Measurements from ENCODE around the gene LPGAT1.
"Not testable (repeated sequence)": the region's sequence is repeated elsewhere in the genome, so short reads cannot be mapped to it uniquely, and the experiment has no call there.

The LPGAT1 gene, protein sequence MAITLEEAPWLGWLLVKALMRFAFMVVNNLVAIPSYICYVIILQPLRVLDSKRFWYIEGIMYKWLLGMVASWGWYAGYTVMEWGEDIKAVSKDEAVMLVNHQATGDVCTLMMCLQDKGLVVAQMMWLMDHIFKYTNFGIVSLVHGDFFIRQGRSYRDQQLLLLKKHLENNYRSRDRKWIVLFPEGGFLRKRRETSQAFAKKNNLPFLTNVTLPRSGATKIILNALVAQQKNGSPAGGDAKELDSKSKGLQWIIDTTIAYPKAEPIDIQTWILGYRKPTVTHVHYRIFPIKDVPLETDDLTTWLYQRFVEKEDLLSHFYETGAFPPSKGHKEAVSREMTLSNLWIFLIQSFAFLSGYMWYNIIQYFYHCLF

DNA sequence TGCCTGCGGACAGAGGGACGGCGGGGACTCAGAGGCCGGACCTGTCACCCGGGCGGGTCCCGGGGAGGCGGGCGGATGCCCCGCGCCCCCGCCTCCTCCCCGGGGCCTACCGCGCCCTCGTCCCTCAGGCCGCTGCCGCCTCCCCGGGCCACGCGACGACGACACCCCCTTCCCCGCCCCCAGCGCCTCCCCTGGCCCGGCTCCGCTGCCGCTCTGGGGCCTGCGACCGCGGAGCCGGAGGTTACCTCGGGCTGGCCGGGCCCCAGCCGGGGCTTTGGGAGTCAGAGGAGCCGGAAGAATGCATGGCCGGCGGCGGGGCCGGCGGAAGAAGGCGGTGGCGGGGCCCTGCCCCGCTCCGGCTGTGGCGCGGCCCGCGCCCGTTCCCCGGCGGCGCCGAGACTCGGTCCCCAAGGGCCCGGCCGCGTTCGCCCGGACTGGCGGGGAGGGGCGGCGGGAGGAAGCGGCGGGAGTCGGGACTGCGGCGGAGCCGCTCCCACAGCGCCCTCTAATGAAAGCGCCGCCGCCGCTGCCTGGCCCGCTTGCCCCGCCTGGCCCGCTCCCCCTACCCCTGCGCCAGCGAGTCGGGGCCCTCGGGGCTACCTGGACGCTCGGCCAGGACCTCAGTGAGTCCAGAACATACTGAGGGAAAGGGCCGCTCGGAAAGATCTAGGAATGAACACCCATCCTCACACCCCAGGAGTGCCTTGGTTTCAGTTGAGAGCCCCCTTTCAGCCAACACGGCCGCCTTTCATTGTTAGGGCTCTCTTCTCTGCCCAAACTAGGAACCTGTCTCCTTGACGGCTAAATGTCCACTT is at the start of gene LPGAT1:
Gene LPGAT1 (minus strand): TSS at position 436 of the 815 bp plus-strand sequence. CDS start 1,467 bp downstream, outside the sequence.
- ChIA-PET POLR2A (ENCODE audit: low non-redundant PET) (no interaction called here), CTCF (interaction anchor here (0.6 to 1.3 kb wide), 3 partner anchors 132 to 204 kb away, joined by 3 read pairs; no protein-coding TSS in a partner anchor)
- TF ChIP-seq, protein P1, sequence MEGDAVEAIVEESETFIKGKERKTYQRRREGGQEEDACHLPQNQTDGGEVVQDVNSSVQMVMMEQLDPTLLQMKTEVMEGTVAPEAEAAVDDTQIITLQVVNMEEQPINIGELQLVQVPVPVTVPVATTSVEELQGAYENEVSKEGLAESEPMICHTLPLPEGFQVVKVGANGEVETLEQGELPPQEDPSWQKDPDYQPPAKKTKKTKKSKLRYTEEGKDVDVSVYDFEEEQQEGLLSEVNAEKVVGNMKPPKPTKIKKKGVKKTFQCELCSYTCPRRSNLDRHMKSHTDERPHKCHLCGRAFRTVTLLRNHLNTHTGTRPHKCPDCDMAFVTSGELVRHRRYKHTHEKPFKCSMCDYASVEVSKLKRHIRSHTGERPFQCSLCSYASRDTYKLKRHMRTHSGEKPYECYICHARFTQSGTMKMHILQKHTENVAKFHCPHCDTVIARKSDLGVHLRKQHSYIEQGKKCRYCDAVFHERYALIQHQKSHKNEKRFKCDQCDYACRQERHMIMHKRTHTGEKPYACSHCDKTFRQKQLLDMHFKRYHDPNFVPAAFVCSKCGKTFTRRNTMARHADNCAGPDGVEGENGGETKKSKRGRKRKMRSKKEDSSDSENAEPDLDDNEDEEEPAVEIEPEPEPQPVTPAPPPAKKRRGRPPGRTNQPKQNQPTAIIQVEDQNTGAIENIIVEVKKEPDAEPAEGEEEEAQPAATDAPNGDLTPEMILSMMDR (conservative IDR thresholded peaks at IDR 0.05; ENCODE audit: low read depth): peak; percentile 81
- peak; percentile 74 for DNase-seq (ENCODE audit: low spot score)
- H3K27ac ChIP-seq: peak within 1 kb of the TSS; percentile 80

DNA sequence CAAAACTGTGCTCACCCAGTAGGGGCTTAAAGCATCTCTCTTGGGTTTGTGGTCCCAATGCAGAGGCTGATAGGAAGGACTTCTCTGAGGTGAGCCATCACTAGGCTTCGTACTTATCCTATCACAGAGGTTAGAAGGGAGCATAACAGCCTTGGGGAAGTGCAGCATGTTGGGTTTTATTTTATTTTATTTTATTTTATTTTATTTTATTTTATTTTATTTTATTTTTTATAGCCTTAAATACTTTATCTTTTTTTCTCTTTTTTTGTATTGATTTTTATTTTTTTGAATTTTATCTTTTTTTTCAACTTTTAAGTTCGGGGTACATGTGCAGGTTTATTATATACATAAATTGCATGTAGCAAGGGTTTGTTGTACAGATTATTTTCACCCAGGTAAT is 48.9 kb upstream of the LPGAT1 start:
- H3K27ac ChIP-seq: no peak overlapping the region
- CTCF ChIA-PET: interaction anchor here (0.6 kb wide), 1 partner anchor 13 kb away, joined by 3 read pairs; no protein-coding TSS in a partner anchor
- POLR2A ChIA-PET (ENCODE audit: low non-redundant PET): no interaction called here
- TF ChIP-seq, protein P1 (conservative IDR thresholded peaks at IDR 0.05; ENCODE audit: low read depth): no peak
- DNase-seq (ENCODE audit: low spot score): no peak

DNA sequence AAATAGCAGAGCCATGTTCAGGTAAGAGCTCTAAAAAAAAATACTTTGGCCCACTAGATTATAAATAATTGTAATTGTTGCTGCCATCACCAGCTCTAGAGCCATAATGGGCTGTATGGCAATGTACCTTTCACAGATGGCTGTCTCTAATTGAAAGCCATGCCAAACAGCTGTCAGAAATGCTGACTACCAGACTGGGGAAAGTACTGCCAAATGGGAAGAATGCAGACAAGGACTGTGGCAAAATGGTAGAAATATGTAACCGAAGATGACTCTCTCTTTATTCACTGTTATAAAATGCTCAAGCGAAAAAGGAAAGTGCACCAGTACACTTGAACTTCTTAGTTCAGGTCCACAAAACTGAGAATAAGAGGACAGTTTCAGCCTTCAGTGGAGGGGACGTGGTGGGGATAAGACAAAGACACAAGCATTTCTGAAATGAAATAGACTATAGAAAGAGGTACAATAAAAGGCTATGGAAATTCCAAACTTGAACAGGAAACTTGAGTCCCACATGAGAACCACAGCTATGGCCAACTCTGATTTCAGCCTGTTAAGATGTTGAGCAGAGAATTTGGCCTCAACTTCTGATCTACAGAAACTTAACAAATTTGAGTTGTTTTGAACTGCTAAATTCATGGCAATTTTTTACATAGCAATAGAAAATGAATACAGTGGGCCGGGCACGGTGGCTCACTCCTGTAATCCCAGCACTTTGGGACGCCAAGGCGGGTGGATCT is 46.5 kb upstream of the LPGAT1 start:
- no peak for DNase-seq (ENCODE audit: low spot score)
- TF ChIP-seq, protein P1 (conservative IDR thresholded peaks at IDR 0.05; ENCODE audit: low read depth): no peak
- POLR2A ChIA-PET (ENCODE audit: low non-redundant PET): no interaction called here
- CTCF ChIA-PET: no interaction called here
- H3K27ac ChIP-seq: no peak overlapping the region

DNA sequence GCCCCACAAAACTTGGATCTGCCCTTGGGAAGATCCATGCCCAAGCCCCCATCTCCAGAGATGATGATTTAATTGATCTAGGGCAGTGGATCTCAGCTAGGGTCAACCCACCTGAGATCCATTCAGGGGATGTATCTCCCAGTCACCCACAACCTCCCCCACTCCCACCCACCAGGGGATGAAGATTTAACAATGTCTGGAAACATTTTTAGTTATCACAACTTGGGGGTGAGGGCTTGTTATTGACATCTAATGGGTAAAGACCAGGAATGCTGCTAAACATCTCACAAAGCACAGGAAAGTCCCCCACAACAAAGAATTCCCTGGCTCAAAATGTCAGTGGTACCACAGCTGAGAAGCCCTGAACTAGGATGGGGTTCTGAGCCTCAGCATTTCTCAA is 45.0 kb upstream of the LPGAT1 start:
- ChIA-PET POLR2A (ENCODE audit: low non-redundant PET) (no interaction called here), CTCF (interaction anchor here (0.7 kb wide), 1 partner anchor 25 kb away, joined by 4 read pairs; no protein-coding TSS in a partner anchor)
- no peak overlapping the region for H3K27ac ChIP-seq
- TF ChIP-seq, protein P1 (conservative IDR thresholded peaks at IDR 0.05; ENCODE audit: low read depth): no peak
- no peak for DNase-seq (ENCODE audit: low spot score)

DNA sequence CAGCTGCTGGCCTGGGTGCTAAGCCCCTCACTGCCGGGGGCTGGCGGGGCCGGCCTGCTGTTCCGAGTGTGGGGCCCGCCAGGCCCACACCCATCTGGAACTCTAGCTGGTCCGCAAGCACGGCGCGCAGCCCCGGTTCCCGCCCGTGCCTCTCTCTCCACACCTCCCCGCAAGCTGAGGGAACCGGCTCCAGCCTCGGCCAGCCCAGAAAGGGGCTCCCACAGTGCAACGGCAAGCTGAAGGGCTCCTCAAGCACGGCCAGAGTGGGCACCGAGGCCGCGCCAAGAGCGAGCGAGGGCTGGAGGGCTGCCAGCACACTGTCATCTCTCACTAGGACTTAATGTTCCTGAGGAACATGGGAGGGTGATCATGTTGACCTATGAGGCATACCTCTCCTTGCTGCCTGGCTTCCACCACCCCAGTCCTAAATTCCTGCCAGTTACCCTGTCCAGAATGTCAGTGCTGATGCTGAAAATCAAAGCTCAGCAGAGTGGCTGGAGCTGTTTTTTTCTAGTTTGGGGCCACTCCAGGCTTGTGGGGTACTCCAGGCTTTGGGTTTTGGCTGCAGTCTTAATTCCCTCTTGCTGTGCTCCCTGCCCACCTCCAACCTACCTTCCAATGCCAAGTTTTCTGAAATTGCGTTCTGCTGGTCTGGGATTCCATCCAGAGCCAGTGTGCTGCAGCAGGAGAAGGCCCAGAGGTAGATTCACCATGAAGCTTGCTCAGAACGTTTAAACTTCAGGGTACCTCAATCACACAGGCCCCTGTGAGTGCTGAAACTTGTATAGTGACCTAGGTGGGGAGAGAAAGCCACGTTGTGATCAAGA is 44.2 kb upstream of the LPGAT1 start:
- TF ChIP-seq, protein P1 (conservative IDR thresholded peaks at IDR 0.05; ENCODE audit: low read depth): no peak
- DNase-seq (ENCODE audit: low spot score): no peak
- CTCF ChIA-PET: no interaction called here
- POLR2A ChIA-PET (ENCODE audit: low non-redundant PET): no interaction called here
- no peak overlapping the region for H3K27ac ChIP-seq

DNA sequence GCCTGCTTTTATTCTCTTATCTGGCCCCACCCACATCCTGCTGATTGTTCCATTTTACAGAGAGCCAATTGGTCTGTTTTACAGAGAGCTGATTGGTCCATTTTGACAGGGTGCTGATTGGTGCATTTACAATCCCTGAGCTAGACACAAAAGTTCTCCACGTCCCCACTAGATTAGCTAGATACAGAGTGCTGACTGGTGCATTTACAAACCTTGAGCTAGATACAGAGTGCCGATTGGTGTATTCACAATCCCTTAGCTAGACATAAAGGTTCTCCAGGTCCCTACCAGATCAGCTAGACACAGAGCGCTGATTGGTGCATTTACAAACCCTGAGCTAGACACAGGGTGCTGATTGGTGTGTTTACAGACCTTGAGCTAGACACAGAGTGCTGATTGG is 43.2 kb upstream of the LPGAT1 start:
- POLR2A ChIA-PET (ENCODE audit: low non-redundant PET); H3K27ac ChIP-seq; CTCF ChIA-PET; DNase-seq (ENCODE audit: low spot score): not testable (repeated sequence)
